NCI-H524 (cell line): ENCODE results near the gene ZNF319.
"Not testable (repeated sequence)": the region's sequence is repeated elsewhere in the genome, so short reads cannot be mapped to it uniquely, and the experiment has no call there.

ENCODE experiments used
- DNase-seq, 2 experiments: peaks; one replicate each; lab custom pipeline; 2025; lab: John Stamatoyannopoulos, UW

ZNF319 gene

DNA sequence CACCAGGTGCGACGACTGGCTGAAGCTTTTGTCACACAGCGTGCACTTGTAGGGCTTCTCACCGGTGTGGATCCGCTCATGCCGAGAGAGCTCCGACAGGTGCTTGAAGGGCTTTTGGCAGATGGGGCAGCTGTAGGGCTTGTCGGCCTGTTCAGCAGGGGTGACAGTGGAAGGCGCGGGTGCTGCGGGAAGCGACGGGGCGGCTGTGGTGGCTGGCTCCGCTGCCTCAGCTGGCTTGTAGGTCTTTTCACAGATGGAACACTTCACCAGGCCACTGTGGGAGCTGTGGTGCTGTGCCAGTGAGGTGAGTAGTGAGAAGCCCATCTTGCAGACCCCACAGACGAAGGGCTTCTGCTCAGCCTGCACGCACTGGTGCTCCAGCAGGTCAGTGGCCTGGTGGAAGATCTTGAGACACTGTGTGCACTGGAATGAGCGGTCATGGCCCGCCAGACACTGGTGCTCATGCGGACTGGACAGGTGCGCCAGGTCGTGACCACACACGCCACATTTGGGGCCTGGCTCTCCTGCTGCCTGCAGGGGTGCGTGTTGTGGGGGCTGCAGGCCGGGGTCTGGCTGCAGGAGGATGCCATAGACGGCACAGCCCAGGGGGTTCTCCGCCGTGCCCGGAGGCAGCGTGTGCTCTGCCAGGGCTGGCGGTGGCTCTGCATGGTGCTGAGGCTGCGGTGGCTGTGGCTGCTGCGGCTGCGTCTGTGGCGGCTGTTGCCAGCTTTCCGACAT is 2.8 kb downstream of the ZNF319 start:
- no peak for DNase-seq

DNA sequence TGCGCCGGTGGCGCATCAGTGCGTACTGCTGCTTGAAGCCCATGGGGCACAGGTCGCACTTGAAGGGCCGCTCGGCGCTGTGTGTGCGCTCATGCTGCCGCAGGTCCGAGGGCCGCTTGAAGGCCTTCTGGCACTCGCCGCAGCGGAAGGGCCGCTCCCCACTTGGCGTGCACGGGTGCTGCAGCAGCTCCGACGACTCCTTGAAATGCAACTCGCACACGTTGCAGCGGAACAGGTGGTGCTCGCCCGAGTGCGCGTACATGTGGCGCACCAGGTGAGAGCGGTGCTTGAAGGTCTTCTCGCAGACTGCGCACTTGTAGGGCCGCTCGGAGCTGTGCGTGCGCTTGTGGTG is 3.3 kb downstream of the ZNF319 start:
- no peak for DNase-seq

DNA sequence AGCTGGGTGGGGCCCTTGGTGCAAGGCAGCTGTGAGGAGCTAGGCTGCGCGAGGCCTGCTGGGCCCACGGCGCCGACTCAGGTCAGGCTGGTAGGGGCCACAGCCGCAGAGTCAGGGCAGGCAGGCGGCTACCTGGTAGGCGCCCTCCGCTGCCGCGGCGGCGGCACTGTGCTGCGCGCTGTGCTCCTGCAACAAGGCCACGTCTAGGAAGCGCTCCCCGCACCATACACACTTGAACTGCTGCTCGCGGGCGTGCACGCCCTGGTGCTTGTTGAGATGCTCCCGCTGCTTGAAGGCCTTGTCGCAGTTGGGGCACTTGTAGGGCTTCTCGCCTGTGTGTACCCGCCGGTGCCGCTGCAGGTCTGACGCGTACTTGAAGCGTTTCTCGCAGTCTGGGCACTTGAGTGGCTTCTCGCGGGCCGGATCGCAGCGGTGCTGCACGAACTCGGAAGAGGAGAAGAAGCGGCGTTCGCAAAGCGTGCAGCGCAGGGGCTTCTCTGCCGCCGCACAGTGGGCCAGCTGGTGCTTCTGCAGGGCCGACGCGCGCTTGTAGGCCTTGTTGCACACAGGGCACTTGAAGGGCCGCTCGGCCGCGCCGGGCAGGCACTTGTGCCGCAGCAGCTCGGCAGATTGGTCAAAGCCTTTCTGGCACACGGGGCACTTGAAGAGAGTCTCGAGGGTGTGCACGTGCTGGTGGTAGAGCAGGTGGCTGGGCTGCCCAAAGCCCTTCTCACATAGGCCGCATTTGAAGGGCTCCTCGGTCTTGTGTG is 3.9 kb downstream of the ZNF319 start:
- DNase-seq: no peak

DNA sequence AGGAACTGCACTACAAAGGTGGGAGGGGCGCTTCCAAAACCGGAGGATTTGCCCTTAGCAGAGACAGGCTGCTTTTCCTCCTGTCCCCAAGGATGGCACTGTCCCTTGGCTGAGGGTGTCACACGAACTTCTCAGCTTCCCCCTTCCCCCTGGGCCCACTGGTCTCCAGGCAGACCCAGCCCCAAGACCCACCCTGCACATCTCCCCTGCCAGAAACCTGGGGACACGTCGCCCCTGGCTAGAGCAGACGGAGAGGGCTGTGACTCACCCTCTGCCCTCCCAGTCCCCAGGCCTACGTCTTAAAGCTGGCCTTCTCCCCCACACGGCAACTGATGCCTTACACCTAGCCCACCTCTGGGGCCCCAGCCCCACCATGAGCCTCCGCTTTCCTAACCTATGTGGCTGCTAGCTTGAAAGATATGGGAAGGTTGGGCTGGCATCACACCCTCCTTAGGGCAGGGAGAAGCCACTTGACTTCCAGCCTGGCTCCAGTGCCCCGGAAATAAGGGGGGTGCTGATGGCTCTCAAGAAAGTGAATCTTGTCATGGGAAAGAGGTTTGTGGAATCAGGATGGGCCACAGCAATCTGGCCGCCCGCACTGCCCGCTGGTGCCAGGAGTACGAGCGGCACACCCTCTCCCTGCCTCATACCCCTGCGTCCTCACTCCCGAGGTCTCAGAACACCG is 4.6 kb downstream of the ZNF319 start:
- no peak for DNase-seq

DNA sequence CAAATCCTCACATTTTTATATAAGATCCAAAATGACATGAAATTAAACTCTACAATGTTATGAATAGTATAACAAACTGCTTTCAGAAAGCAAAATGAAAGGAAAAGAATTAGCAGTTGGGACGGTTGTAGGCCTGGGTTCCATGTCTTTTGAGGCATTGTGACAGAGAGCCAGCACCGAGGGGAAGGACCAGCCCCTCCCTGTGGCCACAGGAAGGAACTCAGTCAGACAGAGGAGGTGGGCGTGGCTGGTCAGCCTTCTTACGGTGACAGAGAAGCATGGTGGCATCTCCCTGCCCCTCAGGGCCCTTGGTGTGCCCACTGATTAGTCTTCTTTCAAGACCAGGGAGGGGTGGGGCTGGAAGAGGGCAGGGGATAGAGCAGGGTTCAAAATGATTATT is 5.7 kb downstream of the ZNF319 start:
- peak in 1 of 2 experiments; percentile 51 for DNase-seq

DNA sequence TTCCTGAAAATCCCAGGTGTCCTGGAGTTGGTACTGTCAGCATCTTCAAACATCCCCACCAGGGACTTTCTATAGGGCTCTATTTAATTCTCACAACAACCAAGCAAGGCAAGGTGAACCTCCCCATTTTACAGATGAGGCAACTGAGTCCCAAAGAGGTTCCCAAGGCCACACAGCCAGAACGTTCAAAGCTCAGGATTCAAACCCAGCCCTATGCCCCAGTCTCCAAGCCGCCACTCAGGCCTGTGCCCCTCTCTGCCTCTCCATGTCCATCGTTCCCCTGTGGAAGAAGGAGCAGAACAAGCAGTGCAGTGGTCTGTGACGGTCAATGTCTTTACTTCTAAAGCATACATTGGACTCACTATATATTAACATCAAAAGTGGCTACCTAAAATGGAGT is 6.1 kb downstream of the ZNF319 start:
- DNase-seq: no peak

DNA sequence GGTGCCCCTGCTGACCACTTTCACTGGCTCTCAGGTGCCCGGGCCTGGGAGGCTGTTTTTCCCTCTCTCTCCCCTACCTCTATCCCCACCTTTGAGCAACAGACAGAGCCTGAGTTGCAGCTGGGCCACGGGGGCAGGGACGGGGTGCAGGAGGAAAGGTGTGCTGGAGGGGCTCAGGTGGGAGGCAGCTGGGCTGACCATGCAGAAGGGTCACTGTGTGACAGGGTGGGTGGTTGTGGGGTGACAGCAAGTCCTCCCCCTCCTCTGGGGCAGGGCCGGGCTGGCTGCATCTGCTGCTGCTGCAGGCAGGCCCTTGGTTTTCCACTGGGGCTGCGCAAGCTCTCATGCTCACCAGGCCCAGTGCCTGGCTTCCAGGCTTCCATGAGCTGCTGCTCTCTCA is 6.6 kb downstream of the ZNF319 start:
- no peak for DNase-seq

DNA sequence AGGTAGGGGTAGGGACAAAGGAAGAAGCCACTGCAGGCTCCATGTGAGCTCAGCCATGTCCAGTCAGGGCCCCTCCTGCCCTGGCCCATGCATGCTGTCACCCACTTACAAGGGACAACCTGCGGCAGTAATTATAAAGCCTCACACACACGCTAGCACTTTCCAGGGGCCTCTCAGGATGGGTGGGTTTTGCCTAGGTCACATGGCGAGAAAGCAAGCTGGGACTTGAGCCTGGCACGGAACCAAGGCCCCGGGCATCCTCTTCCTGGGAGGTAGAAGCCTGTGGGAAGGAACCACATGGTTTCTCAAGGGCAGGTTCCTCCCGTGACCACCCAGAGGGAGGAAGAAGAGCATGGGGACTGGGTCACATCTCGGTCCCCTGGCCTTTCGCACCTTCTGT is 7.0 kb downstream of the ZNF319 start:
- DNase-seq: no peak

DNA sequence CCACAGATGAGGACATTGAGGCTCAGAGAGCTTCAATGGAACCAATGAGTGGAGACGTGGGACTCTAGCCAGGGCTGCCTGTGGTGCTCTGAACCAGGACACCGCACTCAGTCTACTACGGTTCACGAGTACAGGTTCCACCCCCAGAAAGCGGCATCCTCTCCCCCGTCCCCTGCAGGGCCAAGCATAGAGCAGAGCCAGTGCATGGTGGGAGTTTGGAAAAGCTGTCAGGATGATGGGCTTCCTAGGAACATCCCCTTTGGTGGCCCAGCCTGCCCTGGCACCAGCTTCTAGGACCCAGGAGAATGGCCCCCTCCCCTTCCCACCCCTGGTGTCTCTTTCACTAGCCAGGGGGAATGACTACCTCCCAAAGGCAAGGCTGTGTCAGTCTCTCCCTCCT is 8.4 kb downstream of the ZNF319 start:
- no peak for DNase-seq

DNA sequence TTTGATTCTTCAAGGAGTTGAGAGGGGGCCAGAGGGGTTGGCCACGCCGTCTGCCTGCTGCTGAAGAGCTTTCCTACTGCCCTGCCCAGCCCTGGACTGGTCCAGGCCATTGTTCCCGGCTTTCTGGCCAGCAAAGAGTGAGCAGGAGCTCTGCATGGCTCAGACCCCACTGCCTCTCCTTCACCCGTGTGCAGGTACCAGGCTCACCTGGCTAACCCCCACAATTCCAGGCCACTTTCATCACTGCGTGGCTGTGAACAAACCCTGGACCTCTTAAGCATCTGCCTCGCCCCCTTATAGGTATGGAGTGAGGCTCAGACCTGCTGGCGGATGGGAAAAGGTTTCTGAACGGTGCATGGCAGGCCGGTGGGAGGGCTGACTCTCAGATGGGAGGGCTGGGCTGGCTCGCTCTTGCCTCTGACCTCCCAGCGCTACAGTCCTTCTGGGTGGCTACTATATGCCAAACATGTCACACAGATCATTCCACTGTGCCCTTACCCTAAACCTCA is 8.9 kb downstream of the ZNF319 start:
- no peak for DNase-seq

DNA sequence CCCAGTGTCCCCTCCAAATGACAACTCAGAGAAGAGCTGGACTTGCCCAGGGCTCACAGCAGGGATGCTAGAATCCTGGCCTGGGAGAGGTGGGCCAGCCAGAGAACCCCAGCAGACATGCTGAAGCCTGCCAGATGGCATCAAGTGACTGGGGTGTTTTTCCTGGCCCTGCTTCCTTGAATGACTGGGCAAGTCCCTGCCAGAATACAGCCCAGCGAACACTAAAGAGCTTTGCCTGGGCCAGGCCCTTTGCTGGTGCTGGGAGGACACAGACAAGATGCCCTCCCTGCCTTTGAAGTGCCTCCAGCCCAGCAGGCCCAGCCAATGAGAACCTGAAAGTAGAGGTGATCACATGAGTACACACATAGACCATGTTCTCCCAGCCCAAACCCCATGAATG is 11.5 kb downstream of the ZNF319 start:
- peak; percentile 48 to 80 for DNase-seq

DNA sequence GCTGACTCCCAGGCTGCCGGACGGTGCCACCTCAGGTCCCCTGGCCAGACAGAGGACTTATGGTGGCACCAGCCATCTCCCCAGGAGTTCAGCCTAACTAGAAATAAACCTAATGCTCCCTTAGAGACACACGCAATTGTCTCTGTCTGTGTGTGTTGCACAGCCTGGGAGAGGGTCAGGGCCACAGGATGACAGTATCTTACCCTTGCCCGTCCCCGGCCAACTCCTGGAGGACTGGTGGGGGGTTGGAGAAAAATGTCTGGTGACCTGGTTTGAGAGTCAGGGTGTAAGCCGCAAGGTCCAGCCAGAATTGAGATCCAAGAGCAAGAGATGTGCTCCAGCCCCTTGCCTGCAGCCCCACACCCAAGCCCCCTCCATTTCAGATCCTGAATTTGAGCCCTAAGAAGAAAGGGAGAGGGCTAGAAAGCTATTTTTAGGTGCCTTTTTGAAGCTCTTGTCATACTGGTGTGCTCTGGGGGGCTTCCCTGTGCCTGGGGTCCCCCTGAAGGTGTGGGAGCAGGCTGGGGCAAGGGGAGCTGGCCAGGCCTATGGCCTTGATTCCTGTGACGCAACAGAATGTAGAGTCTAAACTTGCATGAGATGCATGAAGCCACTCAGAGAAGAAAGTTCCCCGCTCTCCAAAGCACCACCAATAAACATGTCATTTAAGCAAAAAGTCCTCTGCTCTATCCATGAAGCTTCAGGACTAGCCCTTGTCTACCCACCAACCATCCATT is 12.9 kb downstream of the ZNF319 start:
- no peak for DNase-seq

DNA sequence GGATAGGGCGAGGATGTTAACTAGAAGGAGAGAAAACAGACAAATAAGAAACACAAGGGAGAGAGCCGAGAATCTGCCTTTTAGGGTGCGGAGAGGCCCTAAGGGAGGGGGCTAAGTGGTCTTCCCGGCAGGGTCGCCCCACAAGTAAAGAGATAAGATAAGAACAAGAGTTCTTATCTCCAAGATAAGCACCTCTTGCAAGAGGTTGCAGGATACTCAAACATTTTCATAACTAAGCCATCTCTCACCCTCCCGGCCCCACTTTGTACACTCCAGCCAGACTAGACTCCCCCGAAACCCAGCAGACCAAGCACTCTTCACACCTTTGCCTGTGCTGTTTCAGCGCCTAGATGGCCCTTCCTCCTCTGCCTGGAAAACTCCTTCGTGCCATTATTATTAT is 14.3 kb downstream of the ZNF319 start:
- no peak for DNase-seq

DNA sequence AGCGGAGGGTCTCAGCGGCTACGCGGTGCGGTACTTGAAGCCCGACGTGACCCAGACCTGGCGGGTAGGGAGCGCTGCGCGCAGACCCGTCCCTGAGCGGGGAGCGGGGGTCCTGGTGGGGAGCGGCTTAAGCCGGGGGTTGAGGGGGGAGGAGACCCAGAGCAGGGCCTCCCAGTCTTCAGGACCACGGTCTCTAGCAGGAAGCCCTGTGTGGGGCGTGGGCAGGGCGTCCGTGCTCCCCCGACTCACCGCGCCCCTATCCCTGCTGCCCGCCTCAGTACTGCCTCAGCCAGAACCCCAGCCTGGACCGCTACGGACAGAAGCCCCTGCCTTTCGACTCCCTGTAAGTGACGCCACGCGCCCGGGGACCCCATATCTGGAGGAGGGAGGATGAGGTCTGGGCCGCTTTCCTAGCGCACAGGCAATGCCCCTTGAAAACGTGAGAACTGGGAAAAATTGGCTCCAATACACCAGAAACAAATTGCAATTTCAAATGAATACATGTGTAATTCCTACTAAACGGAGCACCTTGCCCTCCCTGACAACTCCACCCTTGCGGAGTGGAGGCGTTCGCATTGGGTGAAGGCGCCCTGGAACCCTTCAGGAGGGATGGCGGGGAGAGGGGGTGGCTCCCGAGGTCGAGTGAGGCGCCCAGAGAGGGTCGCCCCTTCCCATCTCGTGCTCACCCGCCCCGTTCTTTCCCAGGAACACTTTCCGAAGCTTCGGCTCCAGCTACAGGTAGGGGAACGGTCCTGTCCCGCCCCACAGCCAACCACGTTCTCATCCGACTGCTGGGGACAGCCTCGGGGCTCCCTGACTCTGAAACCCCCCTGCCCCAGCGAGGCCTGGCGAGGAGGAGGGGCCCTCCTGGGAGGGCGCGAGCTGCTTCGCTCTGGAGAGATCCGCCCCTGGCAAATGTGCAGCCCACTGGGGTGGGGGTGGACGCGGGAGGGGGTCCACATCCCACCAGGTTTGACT is 15.0 kb downstream of the ZNF319 start:
- DNase-seq: no peak

DNA sequence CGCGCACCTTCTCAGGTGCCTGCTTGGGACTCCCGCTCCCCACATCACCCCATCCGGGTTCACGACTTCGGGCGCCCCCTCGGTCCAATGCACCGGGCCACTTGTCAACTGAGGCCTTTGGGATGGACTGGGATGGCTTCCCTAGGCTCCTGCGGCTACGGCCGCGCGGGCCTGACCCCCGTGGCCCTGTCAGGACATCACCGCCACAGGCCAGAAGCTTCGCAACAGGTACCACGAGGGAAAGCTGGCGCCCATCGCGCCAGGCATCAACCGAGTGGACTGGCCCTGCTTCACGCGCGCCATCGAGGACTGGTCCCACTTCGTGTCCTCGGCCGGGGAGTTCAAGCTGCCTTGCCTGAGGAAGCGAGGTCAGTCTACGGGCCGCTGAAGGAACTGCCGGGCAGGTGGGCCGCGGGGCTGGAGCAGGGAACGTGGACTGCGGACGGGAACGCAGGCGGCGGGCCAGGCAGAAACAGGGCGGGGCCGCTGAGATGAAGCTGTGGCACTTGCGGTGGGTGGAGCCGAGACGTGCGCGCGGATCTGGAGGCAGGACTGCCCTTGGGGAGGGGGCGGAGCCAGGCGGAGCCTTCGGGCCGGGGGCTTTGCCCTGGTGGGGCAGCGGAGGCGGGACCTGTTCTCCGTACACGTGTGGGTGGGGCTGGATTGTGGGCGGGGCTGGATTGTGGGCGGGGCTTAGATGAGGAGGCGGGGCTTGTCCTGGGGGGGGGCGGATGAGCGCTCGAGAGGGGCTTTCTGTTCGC is 15.8 kb downstream of the ZNF319 start:
- peak; percentile 15 to 64 for DNase-seq

DNA sequence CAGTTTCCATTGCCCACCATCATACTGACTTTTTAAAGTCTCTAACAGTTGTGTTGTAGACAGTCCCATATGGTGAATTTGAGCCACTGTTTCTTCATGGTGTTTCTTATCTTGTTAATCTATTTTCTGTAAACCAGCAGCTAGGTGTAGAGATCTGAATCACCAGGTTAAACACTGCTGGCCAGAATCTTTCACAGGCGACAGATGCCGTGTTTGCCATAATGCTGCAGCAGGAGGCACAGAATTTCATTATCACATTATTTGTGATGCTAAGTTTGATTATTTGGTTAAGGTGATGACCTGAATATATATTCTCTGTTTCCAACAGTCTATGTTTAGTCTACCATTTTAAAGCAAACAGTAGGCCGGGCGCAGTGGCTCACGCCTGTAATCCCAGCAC is 18.1 kb downstream of the ZNF319 start:
- DNase-seq: no peak

DNA sequence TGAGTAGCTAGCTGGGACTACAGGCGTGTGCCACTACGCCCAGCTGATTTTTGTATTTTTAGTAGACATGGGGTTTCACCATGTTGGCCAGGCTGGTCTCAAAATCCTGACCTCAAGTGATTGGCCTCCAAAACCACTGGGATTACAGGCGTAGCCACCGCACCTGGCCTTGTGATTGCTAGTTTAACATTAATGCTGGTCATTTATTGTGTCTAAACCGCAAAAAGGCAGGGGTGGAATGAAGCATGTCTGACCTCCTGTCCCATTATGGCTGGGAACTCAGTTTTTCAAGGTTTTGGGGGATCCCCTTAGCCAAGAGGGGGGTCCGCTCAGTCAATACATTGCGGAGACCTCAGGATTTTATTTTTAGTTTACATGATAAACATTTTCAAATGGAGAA is 18.8 kb downstream of the ZNF319 start:
- no peak for DNase-seq

DNA sequence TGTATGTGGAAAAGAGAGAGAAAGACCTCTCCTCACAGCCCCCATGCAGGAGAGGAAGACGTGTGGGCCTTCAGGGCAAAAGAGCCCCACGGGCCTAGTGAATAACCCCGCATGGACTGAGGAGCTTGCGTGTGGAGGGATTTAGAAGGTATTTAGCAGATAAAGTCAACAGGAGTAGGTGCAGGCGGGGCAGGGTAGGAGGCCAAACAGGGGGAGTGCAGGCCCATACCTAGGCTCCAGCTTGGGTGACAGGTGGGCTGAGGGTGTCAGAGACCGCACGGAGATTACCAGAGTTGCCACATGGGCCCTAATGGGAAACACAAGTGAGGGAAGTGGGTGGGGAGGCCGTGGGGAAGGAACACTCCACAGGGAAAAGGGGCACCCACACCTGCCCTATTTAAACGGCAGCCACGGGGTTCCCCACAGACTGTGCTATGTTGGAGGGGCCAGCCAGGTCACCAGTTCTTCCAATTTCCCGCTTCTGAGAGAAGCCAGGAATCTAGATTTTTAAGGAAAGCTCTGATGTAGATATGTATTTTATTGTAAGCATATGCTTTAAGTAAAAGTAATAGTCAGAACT is 21.4 kb downstream of the ZNF319 start:
- DNase-seq: peak; percentile 24 to 58

DNA sequence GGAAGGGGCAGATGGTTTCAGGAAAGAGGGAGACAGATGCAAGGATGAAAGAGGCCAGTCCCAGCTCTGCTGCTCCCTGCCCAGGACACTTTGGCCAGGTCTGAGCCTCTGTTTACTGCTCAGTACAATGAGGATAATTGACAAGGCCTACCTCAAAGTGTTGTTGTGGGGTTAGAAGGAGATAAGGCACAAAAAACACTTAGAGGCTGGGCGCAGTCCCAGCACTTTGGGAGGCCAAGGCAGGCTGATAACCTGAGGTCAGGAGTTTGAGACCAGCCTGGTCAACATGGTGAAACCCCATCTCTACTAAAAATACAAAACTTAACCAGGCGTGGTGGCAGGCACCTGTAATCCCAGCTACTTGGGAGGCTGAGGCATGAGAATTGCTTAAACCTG is 22.4 kb downstream of the ZNF319 start:
- not testable (repeated sequence) for DNase-seq
